Measurements from ENCODE around the gene ACTN1.
"Not testable (repeated sequence)": the region's sequence is repeated elsewhere in the genome, so short reads cannot be mapped to it uniquely, and the experiment has no call there.

ACTN1 gene

DNA sequence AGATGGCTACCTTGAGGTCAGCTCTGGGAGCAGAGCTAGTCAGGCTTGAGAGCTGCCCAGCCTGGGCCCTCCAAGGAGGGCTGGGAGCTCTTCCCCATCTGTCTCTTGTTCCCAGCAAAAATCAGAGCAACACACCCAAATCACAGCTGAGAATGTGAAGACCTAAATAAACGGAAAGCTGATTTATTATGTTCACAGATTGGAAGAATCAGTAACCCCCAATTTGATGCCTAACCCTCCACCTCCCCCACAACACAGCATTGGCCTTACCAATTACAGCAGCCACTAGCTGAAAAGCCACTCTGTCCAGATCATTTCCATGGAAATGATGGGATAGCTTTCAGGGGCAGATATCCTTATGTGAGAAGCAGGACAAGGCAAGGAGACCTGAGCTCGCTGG is 7.1 kb upstream of the ACTN1 start:
- DNase-seq: no peak

DNA sequence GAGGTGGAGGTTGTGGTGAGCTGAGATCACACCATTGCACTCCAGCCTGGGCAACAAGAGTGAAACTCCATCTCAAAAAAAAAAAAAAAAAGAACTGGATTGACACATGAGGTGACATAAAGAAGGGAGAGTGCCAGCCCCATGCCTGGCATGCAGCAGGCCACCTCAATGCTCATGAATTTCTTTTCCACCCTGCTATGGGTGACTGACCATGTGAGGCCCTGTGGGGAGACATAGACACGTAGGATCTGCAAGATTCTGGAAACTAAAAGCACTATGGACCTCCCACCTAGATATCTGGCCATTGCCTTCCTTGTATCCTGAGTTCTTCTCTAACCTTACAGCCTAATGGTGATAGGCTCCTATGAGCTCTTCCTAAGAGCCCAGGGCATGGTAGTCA is 5.6 kb upstream of the ACTN1 start:
- no peak for DNase-seq

DNA sequence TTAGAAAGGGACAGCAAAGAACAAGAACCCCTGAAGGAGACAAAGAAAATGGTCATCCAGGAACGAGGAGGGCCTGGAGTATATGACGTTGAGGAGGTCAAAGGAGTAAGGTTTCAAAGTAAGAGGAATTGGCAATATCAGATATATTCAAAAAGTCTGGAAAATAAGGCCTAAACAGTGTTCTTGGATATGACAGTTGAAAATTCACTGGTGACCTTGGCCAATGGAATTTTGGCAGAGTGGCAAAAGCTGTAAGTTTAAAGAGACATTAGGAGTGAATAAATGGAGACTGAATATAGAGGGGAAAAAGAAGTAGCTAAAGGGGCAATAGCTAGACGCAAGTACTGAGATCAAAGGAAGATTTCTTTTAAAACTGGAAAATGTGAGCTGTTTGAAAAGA is 4.1 kb upstream of the ACTN1 start:
- DNase-seq: no peak

DNA sequence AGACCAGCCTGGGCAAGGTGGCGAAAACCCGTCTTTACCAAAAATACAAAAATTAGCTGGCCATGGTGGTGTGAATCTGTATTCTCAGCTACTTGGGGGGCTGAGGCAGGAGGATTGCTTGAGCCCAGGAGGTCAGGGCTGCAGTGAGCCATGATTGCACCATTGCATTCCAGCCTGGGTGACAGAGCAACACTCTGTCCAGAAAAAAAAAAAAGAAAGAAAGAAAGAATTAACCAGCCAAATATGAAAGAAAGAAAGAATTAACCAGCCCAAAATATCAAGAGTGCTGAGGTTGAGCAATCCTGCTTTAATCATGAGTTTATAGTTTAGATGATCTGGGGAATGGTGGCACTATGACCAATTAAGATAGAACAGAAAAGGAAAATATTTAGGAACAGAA is 3.5 kb upstream of the ACTN1 start:
- no peak for DNase-seq

DNA sequence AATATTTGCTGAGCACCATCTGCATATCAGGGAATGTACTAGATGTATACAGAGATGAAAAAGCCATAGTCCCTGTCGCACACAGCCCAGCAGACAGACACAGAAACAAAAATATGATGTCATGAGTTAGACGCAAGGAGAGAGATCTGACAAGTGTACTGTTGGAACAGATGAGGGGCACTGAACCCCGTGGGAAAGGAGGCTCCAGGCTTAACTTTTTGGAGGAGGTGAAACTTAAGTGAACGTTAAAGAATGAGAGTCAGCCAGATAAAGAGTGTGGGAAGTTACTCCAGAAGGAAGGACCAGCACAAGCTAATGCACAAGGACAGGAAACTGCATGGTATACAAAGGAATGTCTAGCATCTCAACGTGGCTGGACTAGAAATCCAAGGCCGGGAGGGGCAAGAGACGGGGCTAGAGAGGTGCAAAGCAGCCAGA is 2.5 kb upstream of the ACTN1 start:
- DNase-seq: no peak

DNA sequence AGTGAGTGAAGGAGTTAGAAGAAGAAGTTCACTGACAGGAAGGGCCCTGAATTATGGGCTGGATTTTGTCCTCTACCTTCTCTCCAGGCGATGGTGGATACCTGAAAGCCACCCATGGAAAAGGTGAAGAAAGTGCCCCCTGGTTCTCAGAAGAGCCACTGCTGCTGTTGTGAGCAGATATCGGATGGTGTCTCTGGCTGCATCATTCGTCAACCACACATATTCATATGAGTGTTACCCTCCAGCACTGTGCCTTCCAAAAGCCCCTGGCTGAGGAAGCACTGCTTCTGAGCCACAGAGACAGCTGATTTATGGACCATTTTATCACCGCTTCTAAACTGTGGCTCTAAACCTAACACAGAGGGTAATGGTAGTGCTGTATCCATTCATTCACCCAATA is 2.0 kb upstream of the ACTN1 start:
- no peak for DNase-seq

DNA sequence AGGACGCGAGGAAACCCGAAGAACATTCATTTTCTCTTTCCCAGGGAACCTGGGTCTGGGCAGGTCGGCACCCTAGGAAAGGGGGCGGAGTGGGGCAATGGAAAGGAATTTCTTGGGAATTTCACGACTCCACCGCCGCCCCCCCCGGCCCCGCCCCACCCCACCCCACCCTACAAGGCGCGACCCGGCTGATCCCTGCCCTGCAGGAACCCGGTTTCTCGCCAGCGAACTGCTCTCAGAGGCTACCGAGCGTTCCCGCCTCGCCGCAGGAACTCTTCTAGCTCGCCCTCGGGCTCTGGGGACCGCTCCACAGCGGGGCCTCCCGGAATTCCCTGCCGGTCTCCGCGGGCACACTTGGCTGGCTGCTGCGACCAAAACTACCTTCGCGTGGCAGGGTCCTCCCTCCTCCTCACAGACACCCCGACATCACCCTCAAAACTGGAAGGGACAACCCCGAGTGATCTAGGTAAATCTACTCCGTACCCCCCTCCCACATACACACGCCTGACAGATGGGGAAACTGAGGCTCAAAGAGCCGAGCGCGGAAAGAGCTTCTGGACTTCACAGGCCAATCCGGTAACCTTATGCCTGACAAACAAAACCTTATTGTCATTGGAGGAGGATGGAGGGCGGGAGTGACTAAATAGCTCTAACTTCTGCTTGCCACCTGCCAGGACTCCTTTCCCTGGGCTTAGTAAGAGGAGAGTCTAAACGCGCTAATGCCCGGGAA is 785 bp upstream of the ACTN1 start:
- peak; percentile 25 for DNase-seq

DNA sequence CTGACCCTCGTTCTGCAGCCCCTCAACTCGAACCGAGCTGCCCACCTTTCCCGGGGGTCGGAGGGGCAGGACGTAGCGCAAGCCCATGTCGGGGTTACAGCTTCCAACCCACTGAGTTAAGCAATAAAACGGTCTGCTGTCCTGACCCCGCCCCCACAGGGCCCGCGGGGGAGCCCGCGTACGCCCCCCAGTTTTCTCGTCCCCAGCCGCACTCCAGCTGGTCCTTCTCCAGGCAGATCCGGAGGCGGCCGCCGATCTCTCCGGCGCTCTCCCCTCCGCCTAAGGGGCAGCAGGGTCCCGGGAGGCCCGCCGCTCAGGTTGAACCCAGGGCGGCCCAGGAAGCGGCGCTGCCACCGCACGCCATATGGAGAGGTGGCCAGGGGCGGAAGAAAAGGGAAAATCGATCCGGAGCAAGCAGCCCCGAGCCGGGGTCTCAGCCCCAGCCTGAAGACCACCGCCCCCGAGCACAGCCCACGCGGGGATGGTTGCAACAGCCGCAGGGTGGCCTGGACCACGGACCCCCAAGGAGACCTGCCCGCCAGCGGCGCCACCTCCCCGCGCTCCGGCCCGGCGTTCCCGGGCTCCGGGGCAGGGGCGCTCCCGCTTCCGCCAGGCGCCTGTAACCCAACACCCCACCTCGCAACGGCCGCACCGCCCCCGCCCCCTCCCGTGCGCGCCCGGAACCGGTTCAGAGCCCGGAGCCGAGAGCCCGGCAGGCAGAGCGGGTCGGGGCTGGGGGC is 760 bp downstream of the ACTN1 start:
- peak; percentile 67 for DNase-seq

DNA sequence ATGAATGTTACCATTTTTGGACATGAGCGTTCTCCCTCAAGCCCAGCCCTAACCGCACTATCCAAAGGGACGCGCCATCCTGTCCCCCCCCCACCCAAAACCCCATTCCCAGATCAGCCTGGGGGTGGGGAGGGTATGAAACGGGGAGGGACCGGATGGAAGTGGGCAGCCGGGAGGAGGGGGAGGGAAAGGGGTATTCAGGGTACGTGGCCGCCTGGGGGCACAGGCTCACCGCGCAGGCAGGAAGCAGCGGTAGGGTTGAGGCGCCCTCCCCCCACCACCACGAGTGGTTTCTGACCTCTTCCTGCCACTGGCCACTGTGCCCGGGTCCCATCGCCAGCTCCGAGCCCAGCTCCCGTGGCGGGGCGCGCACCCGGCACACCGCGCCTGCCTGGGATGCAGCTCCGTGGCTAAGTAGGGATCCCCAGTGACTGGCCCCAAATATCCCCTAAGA is 1.4 kb downstream of the ACTN1 start:
- DNase-seq: peak; percentile 71

DNA sequence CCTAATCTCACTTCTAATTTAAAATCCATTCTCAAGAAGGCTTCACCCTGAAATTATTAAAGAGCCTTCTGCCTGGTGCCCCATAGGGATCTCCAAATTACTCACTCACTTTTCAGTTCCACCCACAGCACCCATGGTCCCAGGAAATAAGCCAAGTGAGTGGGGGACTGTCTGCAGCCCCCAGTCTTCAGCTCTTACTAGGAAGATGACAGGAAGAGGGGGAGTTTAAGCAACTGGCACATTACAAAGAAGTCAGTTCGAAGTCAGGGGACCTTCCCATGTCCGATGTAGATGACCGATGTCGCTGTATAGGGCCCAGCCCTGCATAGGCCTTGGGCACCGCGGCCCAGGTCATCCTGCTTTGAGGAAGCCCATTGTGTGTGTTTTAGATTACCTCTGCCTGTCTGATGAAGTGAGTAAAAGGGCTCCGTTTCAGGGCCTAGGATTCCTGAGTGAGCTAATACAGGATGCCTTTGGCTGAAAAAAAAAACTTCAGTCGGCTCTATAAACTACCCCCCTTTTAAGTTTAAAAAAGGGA is 1.9 kb downstream of the ACTN1 start:
- DNase-seq: peak; percentile 56

DNA sequence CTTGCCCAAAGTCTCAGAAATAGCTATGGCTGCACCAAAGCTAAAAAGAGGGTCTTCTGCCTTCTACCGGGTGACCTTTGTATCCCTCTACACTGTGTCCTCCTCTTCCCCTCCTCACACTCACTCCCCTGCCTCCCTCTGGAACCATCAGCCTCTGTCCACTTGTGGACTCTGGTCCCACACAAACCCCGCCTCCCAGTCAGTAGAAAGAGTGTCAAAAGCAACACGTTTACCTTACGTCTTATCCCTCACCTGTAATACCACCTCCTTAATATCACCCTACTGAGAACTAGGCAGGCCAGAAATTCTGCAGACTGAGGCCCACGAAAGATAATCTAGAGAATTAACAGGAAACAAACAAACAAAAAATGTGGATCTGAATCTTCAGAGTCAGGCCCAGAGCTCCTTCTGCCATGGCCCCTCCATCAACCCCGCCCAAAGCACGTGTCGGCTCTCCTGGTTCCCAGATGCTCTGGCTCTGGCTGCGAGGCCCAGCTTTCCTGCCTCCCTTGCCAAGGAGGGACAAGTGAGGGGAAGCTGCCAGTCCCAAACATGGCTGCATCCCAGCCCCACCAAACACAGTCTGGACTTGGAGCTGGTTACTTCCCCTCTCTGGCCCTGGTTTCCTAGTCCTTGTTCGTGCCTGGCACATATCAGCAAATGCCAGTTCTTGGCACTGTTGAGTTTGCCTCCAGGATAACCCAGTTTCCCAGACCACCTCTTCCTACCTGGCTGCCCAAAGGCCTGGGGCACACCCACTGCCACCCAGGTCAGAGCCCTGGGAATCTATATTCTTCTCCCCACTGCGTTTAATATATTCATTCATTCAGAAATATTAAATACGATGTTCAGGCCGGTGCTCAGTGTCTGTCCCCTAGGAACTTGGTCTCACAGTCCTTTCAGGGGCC is 2.7 kb downstream of the ACTN1 start:
- no peak for DNase-seq

DNA sequence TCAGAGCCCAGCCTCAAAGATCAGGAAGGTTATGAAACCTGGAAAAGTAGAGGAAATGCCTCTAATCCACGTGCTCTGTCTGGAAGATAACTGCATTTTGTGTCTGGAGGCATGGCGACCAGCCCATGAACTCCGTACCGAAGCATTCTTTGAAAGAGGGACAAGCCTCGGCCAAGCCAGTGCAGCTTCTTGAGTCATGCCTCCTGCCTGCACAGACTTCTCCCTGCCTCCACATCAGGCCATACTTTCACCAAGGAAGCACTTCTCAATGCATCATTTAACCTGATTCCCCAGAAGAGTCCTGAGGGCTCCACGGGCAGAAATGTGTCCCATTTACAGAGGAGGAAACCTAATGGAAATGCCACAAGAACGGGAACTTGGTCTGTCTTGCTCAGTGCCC is 3.4 kb downstream of the ACTN1 start:
- DNase-seq: no peak

DNA sequence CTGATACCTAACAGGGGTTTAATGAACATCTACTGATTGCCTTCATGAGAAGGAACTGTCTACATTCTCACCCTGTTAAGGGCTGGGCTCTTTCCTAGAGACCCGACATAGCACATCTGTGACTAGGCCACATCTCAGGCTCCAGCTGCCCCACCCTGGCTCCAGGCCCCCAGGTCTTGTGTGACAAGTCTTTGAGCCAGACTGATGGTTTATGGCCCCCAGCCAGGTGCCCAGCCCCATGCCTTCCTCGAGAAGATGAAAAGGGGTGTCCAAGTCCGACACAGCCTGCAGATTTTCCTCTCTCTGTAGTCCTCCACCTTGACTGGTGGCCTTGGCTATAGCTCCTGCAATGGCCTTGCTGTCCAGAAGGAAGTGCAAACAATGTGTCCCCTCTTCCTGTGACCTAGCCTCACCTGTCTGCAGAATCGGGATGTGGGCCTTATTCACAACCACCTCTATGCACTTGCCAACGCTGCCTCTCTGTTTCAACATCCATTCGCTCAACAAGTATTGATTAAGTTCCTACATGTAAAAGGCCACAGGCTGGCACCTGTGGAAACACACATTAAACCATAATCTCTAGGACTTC is 4.2 kb downstream of the ACTN1 start:
- DNase-seq: no peak

DNA sequence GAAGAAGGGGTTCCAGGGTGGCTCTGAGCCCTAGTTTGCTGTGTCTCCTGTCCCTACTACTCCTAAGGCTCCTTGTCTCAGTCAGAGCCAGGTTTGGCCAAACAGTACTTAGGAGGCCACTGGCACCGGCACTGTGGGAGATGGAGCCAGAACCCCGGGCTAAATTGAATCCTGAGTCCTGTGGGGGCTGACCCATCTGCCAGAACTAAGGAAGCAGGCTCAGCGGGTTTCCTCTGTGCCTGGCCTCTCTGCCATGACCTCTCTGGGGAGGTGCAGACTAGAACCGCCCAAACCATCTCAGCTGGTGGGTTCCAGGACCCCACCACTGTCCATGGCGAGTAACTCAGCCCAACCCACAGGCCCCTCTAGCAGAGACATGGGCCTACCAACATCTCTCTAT is 5.5 kb downstream of the ACTN1 start:
- DNase-seq: no peak

DNA sequence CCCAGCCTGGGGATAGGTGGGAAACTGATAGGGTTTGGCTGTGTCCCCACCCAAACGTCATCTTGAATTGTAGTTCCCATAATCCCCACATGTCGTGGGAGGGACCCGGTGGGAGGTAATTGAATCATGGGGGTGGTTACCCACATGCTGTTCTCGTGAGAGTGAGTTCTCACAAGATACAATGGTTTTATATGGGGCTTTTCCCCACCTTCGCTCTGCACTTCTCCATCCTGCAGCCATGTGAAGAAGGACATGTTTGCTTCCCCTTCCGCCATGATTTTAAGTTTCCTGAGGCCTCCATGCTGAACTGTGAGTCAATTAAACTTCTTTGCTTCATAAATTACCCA is 5.9 kb downstream of the ACTN1 start:
- not testable (repeated sequence) for DNase-seq

DNA sequence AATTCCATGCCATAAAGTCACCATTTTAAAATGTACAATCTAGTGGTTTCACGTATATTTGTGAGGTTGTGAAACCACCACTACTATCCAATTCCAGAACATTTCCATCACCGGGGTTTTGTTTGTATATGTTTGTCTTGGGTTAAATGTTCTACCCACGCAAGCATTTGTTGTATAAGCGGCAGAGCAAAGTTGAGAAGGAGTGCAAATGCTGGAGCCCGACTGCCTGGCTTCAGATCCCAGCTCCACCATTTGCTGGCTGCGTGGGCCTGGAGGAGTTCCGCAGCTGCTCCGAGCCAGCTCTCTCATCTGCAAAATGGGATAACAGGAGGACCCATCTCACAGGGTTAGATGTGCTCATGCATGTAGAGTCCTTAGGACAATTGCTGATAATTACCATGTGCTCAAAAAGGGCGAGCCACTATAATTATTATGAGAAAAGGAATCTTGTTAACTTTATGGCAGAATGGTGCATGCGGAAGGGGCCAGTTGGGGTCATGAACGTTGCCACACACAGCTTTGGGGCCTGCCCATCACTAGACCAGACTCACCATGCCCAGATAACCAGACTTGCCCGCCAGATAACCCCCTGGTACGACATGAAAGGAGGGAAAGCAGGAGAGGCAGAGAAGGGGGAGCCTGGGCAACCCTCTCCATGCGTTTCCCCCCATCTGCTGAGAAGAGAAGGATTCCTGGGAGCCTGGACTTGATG is 6.4 kb downstream of the ACTN1 start:
- no peak for DNase-seq

DNA sequence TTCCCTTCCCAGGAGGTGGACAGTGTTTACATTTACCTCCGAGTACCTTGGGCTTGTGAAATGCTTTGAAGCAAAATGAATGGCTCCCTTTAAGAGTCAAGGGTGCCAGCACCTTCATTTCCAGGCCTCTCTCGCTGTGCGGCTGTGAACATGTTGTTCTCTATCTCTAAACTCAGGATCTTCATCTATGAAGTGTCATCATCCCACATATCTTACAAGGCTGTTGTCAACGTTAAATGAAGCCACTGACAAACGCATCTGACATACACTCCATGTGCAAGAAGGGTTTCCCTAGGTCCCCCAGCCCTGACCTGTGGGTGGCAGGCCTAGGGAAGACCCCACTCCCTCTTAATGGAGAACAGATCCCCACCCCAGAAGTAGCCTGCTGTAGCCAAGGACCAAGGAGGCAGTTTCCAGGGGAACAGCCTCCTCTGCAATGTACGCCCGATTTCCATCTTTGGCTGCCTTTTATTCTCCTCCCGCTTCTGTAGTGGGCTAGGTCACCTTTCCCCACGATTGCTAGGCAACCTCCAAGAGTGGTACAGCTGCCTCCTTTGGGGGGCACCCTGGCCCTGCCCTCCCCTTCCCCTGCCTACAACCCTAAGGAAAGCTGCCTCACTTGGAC is 7.6 kb downstream of the ACTN1 start:
- no peak for DNase-seq

DNA sequence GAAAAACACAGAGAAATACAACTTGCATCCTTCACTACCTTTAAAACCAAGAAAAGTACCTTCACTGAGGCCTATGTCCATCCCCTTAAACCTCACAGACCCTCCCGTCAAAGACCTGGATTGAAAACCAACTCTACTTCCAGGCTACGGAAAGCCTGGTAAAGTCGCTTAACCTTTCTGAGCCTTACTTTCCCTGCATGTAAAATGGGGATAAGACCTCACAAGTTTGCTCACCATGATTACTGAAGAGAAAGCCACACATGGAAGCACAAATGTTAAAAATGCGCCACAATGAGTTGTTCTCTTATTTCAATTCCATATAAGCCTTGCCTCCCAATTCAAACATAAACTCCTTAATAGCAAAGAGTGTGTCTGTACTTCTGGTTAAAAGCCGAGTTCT is 8.4 kb downstream of the ACTN1 start:
- no peak for DNase-seq

DNA sequence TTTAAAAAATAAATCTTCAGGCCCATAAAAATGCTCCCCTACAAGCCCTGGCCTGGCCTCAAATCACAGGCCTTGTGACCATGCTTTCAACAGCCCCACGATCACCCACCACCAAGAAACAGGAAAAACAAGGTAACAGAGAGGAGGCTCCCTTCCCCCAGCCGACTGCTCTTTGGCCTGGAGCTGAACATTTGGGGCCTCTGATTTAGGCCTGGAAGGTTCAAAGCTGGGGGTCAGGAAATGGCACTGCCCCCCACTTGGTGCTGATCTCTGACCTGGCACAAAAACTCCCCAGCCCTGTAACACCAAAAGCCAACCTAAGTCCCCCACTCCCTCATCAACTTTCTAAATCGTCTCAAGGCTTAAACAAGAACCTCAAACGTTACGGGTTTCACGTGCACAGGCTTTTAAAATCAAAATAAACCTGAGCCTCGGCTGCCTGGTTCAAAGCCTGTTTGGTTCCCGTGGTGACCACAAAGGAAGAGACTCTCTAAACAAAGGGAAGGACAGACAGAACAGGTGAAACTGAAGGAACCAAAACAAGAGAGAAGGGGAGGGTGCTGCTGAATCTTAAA is 9.0 kb downstream of the ACTN1 start:
- no peak for DNase-seq

DNA sequence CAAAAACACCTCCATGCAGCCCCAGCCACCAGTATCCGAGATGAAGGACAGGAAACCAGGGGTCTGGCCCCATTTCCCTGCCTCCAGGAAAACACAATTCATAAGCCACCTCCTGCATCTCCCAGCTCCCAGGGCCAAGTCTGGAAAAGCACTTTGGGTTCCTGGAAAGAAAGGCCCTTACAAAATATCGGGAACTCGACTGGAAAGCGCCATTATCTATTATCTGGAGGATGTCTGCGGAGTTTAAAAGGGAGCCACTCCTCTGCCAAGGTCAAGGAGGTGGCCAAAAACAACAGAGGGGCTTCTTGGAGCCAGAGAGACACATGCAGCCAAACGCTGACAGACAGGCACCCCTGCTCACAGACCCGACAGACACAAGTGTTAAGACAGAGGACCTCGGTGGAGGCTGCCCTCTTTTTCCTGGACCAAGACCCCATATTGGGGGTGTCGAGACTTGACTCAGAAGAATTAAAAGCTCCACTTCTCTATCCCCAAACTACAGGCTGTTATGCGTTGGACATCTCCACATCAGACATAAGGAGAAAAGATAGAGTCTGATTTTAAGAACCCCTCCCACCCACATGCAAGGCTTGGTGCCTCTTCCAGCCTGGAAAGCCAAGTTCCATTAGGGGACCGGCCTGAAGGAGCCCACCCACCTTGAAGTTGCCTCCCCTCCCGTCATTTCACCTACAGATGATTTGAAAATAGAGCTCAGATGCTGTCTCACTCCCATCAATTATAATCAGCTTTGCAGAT is 9.6 kb downstream of the ACTN1 start:
- DNase-seq: no peak

DNA sequence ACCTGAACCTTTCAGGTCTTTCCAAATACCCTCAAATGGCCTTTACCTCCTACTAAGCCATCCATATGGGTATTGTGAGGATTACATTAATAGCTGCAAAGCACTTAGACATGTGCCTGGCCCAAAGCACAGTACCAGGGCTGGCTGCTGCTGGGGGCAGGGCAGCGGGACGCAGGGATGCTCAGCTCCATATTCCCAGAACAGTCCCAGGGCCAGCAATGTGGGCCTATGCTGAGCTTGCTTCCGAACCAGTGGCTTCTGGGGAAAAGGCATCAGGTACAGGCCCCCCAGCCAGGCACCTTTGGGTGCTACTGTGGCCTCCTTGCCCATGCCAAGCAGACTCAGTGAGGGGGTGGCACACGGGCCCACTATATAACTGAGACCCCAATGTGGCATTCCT is 10.4 kb downstream of the ACTN1 start:
- no peak for DNase-seq
